Neuron (in vitro differentiated cells): ENCODE data around the gene LRRC57.
A peak's percentile ranks its signal among the peaks of the same experiment; 100 is the strongest.
"Not testable (repeated sequence)": the region's sequence is repeated elsewhere in the genome, so short reads cannot be mapped to it uniquely, and the experiment has no call there.

Experiments
- H2AFZ ChIP-seq: one replicate; pipeline ENCODE4 v1.6.1; 2013; ENCODE audit warnings: low read depth, mild to moderate bottlenecking, inconsistent platforms, low read length, moderate library complexity
- H3K27me3 ChIP-seq: one replicate; pipeline ENCODE4 v1.6.1; 2013; ENCODE audit warnings: low read length; ENCODE audit not compliant: insufficient read depth
- H3K36me3 ChIP-seq: one replicate; pipeline ENCODE4 v1.6.1; 2013; ENCODE audit warnings: low read length; ENCODE audit not compliant: insufficient read depth
- H3K4me1 ChIP-seq: one replicate; pipeline ENCODE4 v1.6.1; 2013; ENCODE audit warnings: low read length; ENCODE audit not compliant: insufficient read depth
- H3K4me3 ChIP-seq: 2 replicates; pipeline ENCODE4 v1.5.1; 2013; ENCODE audit warnings: mild to moderate bottlenecking, low read length, moderate library complexity
- H3K9me3 ChIP-seq: one replicate; pipeline ENCODE4 v1.6.1; 2013; ENCODE audit warnings: low read length

The LRRC57 gene

DNA sequence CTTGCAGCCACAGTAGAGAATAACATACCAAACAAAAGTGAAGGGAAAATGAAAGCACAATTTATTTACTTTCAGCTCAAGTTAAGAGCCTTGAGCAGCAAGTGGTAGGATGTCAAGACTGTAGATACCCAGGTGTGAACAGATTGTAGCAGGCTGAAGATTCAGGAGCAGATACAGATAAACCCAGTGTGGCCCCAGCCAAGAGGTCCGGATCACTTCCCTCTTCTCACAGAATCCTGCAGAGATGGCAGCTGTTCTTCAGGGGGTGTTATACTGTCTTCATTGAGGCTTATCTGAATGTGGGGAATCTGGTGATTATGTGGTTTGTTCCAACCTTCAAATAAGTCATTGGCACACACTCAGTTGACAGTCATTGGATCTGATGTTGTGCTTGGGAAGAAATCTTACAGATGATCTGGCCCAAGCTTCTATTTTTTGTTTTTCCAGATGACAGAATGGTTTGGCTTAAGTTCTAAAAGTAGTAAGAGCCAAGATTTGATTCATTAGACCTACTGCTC, 29.0 kb upstream of the LRRC57 start:
- Histone ChIP-seq H2AFZ (no peak overlapping the region), H3K27me3 (no peaks in the 10 kb centered on the region), H3K9me3 (no peaks in the 10 kb centered on the region), H3K4me1 (peaks cover 15% of the 10 kb centered on the region), H3K36me3 (no peaks in the 10 kb centered on the region), H3K4me3 (no peak overlapping the region)

DNA sequence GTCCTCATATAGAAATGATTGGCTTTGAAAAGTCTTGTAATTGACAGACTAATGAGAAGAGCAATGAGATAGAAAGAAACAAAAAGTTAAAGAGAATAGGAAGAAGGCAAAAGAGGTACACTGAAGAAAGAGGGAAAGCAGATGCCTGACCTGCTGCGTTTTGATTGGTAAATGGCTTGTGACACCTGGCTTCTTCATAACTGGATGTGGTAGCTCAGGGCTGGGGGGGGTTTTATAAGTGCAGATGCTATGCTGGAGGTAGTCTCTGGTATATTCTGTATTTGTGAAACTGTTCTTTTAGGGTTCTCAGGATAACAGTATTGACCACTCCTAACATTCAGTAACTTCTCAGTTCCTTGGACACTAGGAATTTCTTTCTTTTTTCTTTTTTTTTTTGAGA, 28.2 kb upstream of the LRRC57 start:
- Histone ChIP-seq H3K9me3 (no peaks in the 10 kb centered on the region), H3K4me3 (peak overlapping the region; percentile 65), H3K4me1 (peaks cover 13% of the 10 kb centered on the region), H3K27me3 (no peaks in the 10 kb centered on the region), H2AFZ (no peak overlapping the region), H3K36me3 (no peaks in the 10 kb centered on the region)

DNA sequence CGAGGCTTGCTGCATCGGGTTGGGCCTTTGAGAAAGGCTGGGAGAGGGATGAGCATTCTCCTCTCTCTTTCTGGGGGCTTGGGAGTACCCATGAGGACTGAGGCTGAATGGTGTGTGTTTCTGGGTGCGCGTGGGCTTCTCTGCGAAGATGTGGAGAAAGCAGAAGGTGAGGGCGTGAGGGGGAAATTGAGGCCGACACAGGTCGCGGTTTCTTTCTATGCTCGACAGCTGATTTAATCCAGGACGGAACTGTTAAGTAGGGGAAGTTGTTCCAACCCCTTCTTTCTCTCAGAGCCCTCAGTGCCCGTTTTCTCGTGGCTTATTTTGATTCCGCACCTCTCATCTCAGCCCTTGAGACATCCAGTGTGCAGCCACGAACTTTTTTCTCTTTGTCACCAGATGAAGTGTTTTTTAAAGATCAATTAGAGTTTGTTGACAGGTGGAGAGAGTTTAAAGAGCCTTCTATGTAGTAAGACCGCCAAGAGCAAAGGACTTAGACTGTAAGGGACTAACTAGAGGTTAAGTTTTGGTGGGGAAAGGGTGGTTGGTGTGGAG, 27.5 kb upstream of the LRRC57 start:
- Histone ChIP-seq H3K36me3 (no peaks in the 10 kb centered on the region), H3K9me3 (no peaks in the 10 kb centered on the region), H3K4me1 (peaks cover 9% of the 10 kb centered on the region), H3K4me3 (peak overlapping the region; percentile 65), H2AFZ (peak overlapping the region; percentile 64), H3K27me3 (no peaks in the 10 kb centered on the region)

DNA sequence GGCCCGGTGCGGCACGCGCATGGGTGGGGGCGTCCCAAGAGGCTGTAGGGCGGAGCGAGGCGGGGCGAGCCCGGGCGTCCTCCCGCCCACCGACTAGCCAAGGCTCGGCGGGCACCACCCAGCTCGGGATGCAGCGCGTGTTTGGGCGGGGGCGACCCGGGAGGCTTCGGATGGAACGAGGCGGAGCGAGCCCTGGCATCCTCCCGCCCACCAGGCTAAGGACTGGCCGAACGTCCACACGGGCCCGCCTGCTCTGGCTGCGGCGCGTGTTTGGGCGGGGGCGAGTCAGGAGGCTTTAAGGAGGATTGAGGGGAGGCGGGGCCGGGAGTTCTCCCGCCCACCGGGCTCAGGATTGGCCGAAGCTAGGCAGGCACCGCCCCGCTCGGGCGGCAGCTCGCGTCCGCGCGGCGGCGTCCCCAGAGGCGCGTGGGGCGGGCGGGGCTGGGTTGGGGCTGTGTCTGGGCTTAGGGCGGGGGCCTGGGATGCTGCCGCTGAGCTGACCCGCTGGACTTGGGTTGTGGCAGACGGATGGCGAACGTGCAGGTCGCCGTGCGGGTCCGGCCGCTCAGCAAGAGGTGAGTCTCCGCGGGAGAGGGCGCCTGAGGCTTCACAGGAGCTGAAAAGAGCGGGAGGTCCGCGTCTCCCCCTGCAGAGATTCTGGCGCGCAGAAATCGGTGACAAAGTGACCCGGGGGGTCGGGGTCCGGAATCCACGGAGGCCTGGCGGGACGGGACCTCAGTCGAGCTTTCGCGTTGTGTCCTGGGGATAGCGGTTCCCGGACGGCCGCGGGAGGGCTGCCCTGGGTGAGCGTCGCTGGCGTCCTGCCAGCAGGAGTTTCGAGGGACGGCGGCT, 26.8 kb upstream of the LRRC57 start, which contains the start of gene STARD9:
STARD9 (plus strand) TSS at position 419 of the 852 bp plus-strand sequence; CDS start at position 529, 110 bp downstream.
- no peaks in the 10 kb centered on the region for H3K27me3 ChIP-seq
- peak within 1 kb of the TSS; percentile 65 for H3K4me3 ChIP-seq
- H2AFZ ChIP-seq, result peak within 1 kb of the TSS; percentile 83
- H3K9me3 ChIP-seq, result no peaks in the 10 kb centered on the region
- peaks cover 9% of the 10 kb centered on the region for H3K4me1 ChIP-seq
- no peaks in the 10 kb centered on the region for H3K36me3 ChIP-seq

DNA sequence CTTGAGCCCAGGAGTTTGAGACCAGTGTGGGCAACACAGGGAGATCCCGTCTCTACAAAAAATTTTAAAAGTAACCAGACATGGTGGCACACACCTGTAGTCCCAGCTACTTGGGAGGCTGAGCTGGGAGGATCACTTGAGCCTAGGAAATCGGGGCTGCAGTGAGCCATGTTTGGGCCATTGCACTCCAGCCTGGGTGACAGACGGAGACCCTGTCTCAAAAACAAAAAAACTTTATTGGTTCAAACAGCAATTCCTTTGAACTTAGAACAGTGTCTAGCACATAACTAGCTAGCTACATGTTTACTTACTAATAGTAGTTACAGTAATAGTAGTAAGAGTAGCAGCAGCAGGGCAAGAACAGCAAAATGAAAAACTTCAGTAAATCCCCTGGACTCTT, 10.1 kb upstream of the LRRC57 start:
- Histone ChIP-seq H2AFZ (no peak overlapping the region), H3K4me3 (no peak overlapping the region), H3K27me3 (no peaks in the 10 kb centered on the region), H3K36me3 (peaks cover 60% of the 10 kb centered on the region), H3K4me1 (no peaks in the 10 kb centered on the region), H3K9me3 (no peaks in the 10 kb centered on the region)

GRCh38 chr15:42556550-42557207, 8.1 kb upstream of the LRRC57 start:
- peaks cover 47% of the 10 kb centered on the region for H3K36me3 ChIP-seq
- not testable (repeated sequence) for H3K27me3 ChIP-seq

DNA sequence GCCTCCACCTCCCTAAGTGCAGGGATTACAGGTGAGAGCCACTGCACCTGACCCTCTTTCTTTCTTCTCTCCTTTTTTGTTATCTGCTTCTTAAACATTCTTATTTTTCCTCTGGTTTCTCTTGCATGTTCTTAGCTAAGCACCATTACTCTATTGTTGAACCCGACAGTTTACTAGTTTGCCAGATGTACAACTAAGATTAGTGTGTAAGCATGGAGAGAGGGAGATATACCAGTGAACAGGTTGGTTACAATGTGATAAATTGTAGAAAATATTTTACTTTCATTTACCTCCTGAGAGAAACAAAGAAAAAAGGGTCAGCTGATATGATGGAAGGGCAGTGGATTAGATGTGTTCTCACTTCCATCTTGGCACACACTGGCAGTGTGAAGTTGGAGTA, 5.0 kb upstream of the LRRC57 start:
- peaks cover 5% of the 10 kb centered on the region for H3K4me1 ChIP-seq
- peaks cover 23% of the 10 kb centered on the region for H3K36me3 ChIP-seq
- no peak overlapping the region for H2AFZ ChIP-seq
- no peaks in the 10 kb centered on the region for H3K9me3 ChIP-seq
- no peak overlapping the region for H3K4me3 ChIP-seq
- H3K27me3 ChIP-seq, result no peaks in the 10 kb centered on the region

More at GRCh38 chr15:42556550-42557207, 8.1 kb upstream of the LRRC57 start:
- H3K4me3 ChIP-seq, H2AFZ ChIP-seq, H3K9me3 ChIP-seq, H3K4me1 ChIP-seq: not testable (repeated sequence)

DNA sequence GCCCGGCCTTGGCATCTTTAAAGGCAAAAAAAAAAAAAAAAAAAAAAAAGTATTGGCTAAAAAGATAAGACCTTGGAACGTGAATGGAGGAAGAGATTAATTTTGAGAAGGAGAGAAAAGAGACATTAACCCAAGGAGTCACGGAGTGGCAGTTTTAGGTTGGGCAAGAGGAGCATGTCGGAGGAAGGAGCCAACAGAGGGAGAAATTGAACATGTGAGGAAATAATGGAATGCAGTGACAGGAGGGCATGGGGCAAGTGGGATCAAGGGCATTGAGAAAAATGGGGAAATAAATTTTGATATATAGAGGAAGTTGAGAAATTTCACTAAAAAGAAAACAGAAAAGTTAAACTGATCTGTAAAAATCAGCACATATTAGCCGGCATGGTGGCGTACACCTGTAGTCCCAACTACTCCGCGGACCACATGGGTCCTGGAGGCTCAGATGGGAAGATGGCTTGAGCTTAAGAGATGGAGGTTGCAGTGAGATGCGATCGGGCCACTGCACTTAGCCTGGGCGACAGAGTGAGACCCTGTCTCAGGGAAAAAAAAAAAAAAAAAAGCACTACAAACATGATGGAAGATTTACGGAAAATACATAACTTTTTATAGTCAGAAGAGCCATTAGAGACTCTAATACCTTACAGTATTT, 1.3 kb upstream of the LRRC57 start:
- Histone ChIP-seq H2AFZ (no peak overlapping the region), H3K4me3 (peak overlapping the region; percentile 80), H3K9me3 (no peaks in the 10 kb centered on the region), H3K36me3 (peaks cover 20% of the 10 kb centered on the region), H3K27me3 (no peaks in the 10 kb centered on the region), H3K4me1 (peaks cover 22% of the 10 kb centered on the region)

GRCh38 chr15:42549032-42549491, 469 bp upstream of the LRRC57 start:
- no peaks in the 10 kb centered on the region for H3K27me3 ChIP-seq
- peaks cover 25% of the 10 kb centered on the region for H3K36me3 ChIP-seq
- H3K4me1 ChIP-seq, result peaks cover 22% of the 10 kb centered on the region
- peak overlapping the region; percentile 80 for H3K4me3 ChIP-seq
- H2AFZ ChIP-seq, result peak overlapping the region; percentile 79
- H3K9me3 ChIP-seq, result no peaks in the 10 kb centered on the region

GRCh38 chr15:42547918-42548248, 710 bp downstream of the LRRC57 start:
- H3K36me3 ChIP-seq, result peaks cover 32% of the 10 kb centered on the region
- H3K27me3 ChIP-seq, result no peaks in the 10 kb centered on the region
- H3K9me3 ChIP-seq, result no peaks in the 10 kb centered on the region

GRCh38 chr15:42544853-42545629, 3.6 kb downstream of the LRRC57 start:
- H3K4me1 ChIP-seq, result peaks cover 22% of the 10 kb centered on the region
- no peak overlapping the region for H3K4me3 ChIP-seq
- H3K36me3 ChIP-seq, result peaks cover 26% of the 10 kb centered on the region
- H3K27me3 ChIP-seq, result no peaks in the 10 kb centered on the region
- H3K9me3 ChIP-seq, result no peaks in the 10 kb centered on the region
- H2AFZ ChIP-seq, result no peak overlapping the region

More at GRCh38 chr15:42547918-42548248, 710 bp downstream of the LRRC57 start:
- Histone ChIP-seq H3K4me1 (peaks cover 22% of the 10 kb centered on the region), H2AFZ (peak overlapping the region; percentile 79), H3K4me3 (peak overlapping the region; percentile 80)

DNA sequence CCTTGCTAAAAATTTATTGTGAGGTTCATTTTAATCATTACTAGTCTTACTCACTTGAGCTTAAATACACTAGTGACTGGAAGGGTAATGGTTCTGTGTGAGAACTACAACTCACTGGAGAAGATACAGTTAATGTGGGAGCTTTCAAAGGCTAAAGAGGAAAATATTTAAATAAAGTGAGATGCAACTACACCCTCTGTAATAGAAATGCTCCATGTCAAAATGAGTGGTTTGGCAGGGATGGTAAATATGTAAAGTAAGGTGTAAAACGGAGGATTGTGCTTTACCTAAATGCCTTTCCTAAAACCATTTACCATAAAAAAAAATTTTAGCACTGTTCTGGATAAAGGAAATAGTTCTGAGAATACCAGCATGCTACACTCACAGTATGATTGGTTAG, 15.3 kb downstream of the LRRC57 start:
- Histone ChIP-seq H3K4me3 (no peak overlapping the region), H3K9me3 (no peaks in the 10 kb centered on the region), H3K4me1 (no peaks in the 10 kb centered on the region), H3K27me3 (no peaks in the 10 kb centered on the region), H2AFZ (no peak overlapping the region), H3K36me3 (peaks cover 52% of the 10 kb centered on the region)
